DMS114 treated with DMSO at 0.1 percent for 48 hours (cell line): ENCODE results near the gene AOC3.
"Not testable (repeated sequence)": the region's sequence is repeated elsewhere in the genome, so short reads cannot be mapped to it uniquely, and the experiment has no call there.

Source experiments
- DNase-seq: peaks from one replicate; lab custom pipeline; 2025; ENCODE audit not compliant: unreplicated experiment; lab: John Stamatoyannopoulos, UW

The AOC3 gene

GRCh38 chr17:42891539-42892152, 40.6 kb downstream of the AOC3 start:
- DNase-seq: no peak

DNA sequence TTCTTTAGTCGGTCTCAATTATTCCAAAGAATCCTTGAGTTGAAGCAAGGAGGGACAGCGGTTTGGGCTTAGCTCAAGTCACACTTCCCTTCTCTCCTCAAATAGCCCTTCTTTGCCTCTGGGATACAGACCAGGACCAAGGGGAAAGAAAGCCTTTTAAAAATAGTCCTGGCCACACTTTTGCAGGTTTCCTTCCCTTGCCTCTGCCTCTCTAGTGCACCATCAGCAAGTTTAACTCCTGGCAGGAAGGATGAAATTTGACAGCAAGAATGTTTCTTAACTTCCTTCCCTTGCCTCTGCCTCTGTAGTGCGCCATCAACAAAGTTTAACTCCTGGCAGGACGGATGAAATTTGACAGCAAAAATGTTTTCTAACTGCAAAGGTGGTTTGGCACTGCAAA, 42.4 kb downstream of the AOC3 start:
- DNase-seq: no peak

GRCh38 chr17:42894283-42895184, 43.5 kb downstream of the AOC3 start:
- DNase-seq: no peak

GRCh38 chr17:42895185-42895555, 44.2 kb downstream of the AOC3 start:
- no peak for DNase-seq

DNA sequence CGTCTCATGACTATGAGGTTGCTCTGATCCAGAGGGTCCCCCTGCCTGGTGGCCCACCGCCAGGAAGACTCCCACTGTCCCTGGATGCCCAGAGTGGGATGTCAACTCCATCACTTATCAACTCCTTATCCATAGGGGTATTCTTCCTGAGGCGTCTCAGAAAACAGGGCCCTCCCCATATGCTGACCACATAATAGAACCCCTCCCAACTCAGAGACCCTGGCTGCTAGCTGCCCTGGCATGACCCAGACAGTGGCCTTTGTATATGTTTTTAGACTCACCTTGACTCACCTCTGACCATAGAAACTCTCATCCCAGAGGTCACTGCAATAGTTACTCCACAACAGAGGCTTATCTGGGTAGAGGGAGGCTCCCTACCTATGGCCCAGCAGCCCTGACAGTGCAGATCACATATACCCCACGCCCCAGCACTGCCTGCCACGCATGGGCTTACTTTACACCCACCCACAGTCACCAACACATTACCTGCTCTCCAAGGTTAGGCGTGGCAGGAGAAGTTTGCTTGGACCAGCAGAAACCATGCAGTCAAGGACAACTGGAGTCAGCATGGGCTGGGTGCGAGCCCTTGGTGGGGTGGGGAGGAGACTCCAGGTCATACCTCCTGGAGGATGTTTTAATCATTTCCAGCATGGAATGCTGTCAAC, 47.3 kb downstream of the AOC3 start:
- no peak for DNase-seq

- DNase-seq: not testable (repeated sequence)
Measured at GRCh38 chr17:42899981-42900380, 49.0 kb downstream of the AOC3 start.

DNA sequence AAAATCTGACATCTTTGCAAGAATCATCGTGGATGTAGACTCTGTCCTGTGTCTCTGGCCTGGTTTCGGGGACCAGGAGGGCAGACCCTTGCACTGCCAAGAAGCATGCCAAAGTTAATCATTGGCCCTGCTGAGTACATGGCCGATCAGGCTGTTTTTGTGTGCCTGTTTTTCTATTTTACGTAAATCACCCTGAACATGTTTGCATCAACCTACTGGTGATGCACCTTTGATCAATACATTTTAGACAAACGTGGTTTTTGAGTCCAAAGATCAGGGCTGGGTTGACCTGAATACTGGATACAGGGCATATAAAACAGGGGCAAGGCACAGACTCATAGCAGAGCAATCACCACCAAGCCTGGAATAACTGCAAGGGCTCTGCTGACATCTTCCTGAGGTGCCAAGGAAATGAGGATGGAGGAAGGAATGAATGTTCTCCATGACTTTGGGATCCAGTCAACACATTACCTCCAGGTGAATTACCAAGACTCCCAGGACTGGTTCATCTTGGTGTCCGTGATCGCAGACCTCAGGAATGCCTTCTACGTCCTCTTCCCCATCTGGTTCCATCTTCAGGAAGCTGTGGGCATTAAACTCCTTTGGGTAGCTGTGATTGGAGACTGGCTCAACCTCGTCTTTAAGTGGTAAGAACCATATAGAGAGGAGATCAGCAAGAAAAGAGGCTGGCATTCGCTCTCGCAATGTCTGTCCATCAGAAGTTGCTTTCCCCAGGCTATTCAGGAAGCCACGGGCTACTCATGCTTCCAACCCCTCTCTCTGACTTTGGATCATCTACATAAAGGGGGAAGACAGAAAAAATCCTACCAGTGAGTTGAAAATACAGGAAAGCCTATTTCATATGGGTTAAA, 49.7 kb downstream of the AOC3 start, which contains the start of gene G6PC1:
Gene G6PC1, plus strand, starts transcription at position 340 of the 872 bp plus-strand sequence. Its CDS starts 78 bp downstream, at position 418.
- DNase-seq: no peak

- no peak for DNase-seq
Measured at GRCh38 chr17:42901535-42902229, 50.7 kb downstream of the AOC3 start.

DNA sequence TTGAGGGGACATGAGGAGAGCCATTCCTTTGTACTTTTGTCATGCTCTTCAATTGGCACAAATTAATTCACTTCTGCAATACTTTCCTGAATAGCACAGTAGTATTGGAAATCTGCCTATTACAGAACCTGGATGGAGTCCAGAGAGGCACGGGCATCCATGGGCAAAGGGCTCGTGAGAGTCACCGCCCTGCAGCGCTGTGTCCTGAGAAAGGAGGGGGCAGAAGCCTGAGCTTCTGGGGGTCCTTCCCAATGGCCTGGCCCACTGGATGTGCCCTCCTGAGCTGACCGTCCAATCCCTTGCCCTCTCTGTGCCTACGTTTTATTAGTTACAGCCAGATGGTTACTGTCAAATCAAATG, 53.1 kb downstream of the AOC3 start:
- no peak for DNase-seq

GRCh38 chr17:42906772-42907446, 55.9 kb downstream of the AOC3 start:
- DNase-seq: no peak
